GM21367 (cell line): ENCODE measurements around the gene KCNJ11.

Source experiments
- ATAC-seq: cut with Tn5 transposase; IDR thresholded peaks from one replicate; pipeline ENCODE4 v1.9.1; 2021; ENCODE audit not compliant: unreplicated experiment

KCNJ11 gene

DNA sequence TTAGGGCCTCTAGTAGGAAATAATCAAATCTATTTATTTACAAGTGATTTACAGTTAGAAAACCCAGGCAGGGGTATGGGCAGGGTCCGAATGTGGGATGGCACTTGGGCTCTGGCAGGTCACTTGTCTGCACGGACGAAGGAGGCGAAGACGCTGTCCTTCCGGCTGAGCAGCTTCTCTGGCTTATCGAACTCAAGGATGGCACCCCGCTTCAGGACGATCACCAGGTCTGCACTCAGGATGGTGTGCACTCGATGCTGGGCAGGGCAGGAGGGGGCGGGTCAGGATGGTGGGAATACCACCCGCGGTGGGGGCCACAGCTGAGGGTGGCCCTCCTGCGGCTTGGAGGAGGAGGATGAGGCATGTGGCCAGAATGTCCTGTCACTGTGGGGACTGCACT is 4.4 kb upstream of the KCNJ11 start:
- ATAC-seq: no peak

DNA sequence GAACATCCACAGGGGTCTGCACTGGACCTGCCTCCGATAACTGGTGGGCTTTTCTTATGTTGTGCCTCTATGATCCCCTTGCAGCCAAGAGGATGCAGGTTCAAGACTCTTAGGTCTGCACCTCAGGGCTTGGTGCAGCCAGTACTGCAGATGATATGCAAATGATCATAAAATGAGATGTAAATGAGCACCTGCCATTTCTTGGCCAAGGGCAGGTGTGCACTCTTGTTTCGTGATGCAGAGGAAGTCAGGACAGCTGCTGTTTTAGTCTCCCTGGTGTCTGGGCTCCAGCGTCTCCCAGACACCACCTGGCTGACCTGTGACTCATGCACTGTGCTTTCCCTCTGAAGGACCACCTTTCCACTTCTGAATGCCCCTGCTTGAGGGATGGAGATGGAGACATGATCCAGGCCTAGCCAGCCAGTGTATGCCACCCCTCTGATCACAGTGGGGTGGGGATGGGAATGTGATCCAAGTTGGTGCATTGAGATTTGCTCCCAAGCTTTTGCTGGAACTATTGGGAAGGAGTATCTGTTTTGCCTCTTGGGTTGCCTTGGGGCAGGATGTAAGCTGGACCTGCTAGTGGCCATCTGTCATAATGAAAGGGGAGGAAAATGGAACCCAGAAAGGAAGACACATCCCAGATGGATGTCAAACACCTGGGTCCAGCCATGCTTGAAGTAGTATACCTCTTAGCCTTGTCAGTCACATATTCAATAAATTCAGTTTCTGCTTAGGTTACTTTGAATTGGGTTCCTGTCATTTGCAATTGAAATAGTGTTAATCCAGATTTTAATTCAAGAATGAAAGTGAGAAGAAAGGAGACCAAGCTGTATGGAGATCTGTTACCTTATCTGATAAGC is 3.3 kb upstream of the KCNJ11 start:
- no peak for ATAC-seq

DNA sequence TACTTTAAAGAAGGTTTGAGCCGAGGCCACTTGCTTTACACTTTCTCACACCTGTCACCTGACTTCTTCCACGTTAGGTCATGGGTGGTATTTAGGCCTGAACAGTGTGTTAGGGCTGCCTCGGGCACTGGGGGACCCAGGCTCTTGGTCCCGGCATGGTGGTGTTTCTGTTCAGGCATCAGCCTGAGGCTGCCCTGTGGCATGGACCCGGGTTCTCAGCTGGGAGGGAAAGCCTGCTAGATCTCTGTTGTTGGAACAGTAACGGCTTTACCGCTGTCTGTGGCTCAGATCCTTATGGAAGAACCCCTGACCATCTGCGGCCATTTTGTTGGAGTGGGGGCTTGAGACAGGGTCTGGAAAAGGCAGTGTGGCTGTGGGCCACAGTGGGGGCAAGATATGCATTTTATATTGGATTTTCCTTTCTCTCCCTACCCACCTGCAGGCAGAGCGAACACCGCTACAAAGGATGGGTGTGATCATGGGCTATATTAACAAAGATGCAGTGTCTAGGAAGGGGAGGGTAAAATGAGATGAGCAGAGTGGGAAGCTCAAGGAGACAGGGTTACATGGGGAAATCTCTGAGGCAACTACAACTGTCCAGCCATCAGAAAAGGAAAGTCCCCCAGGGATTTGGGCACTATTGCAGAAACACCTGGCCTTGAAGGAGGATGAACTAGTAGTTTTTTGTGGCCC is 1.6 kb upstream of the KCNJ11 start:
- ATAC-seq: no peak

DNA sequence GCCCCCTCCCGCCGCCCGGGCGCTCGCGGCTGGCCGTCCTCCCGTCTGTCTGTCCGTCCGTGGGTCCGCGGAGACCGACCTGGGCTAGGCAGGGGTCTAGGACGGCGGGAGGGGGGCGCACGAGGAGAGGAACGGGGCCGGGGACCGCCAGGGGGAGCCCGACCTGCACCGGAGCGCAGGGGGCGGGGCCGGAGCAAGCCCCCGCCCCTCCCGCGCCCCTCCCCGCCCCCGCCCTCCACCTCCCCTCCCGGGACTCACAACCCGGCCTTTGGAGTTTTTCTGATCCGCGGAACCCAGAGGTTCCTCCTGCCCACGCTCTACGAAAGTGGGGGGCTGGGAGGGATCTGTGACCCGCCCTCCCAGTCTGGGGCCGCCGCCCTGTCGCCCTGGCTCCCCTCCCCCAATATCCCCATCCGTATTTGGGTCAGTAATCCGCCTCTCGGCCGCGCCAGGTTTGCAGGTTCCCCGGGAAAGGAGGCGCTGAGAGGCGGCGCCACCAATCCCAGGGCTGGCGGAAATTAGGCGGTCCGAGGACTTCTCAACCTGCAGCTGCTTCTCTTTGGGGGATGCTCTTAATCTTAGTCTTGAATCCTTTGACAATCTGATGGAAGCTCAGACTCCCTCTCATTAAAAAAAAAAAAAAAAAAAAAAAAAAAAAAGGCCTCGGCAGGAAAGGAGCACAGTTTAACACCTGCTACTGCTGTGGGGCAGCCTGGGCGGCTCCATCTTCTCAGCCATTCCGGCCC is 925 bp upstream of the KCNJ11 start:
- peak; percentile 44 for ATAC-seq

DNA sequence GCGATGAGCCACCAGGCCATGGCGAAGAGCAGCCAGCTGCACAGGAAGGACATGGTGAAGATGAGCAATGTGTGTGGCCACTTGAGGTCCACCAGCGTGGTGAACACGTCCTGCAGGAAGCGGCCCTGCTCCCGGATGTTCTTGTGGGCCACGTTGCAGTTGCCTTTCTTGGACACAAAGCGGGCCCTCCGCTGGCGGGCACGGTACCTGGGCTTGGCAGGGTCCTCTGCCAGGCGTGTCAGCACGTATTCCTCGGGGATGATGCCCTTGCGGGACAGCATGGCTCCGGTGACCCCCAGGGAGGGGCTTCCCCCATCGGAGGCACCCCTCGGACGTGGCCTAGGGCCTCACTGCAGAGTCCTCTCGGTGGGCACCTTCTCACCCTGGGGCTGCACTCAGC is 648 bp downstream of the KCNJ11 start:
- no peak for ATAC-seq

DNA sequence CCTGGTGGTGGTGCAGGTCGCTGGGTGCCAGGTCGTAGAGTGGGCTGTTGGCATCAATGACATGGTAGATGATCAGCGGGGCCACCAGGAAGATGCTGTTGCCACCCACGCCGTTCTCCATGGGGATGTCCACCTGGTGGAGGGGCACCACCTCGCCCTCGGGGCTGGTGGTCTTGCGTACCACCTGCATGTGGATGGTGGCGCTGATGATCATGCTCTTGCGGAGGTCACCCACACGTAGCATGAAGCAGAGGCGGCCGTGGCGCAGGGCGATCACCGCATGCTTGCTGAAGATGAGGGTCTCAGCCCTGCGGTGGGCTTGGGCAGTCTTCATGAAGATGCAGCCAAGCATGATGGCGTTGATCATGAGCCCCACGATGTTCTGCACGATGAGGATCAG is 1.2 kb downstream of the KCNJ11 start:
- ATAC-seq: no peak

DNA sequence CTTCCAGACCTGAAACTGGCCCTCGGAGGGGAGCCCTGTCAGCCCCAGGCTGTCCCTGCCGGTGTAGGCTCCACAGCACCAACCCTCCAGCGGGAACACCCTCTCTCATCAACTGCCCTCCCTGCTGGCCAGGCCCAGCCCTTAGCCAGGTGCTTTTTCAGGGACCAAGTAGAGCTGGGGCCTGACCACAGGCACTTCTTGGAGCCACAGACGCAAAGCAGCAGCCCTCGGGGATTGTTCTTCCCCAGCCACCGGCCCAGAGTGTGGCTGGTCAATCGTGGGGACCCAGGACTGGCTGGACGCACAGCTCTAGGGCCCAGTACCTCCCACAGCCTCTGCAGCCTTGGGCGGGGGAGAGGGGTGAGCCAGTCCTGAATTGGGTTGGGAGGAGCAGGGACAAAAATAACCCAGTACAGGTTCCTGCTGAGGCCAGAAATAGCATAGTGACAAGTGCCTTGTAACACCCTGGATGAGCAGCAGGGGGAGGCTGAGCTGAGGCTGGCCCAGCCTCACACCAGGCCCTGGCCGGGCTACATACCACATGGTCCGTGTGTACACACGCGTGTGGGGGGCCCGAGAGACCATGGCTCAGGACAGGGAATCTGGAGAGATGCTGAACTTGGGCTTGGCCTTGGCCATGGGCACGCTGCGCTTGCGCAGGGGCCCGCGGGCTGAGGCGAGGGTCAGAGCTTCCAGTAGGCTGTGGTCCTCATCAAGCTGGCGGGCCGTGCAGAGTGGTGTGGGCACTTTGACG is 2.0 kb downstream of the KCNJ11 start:
- ATAC-seq: peak; percentile 66

DNA sequence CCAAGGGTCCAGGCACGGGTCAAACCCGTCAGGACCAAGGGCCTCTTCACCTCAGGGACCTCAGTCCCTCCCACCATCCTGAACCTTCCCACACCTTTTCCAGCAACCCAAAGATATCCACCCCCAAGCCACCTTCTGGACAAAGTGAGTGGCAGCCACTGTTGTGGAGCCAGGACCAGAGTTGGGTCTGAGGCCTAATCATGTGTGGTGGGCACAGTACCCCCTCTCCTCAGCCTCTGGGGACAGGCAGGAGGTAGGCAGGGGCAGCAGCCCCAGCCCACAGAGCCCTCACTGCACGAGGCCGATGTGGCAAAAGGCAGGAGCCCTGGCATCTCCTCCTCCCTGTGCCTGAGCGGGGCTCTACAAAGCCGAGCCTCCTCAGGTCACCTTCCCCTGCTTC is 2.5 kb downstream of the KCNJ11 start:
- no peak for ATAC-seq

DNA sequence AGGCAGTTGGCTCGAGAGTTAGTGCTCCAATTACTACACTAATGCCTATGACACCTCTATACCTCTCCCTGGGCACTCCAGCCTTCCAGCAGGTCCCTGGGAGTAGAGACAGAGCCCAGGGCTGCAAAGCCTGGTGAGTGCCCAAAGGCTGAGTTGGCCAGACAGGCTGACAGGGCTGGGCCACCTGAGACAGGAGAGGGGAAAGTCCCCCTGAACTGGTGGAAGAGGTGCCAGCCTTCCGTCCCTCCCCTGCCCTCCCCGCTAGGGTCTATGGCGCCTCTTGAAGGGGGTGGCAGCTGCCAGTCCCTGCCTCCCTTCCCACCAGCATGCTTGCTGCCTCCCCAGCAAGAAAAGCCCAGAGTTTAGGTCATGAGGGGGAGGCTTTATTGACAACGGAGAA is 3.0 kb downstream of the KCNJ11 start:
- ATAC-seq: no peak

DNA sequence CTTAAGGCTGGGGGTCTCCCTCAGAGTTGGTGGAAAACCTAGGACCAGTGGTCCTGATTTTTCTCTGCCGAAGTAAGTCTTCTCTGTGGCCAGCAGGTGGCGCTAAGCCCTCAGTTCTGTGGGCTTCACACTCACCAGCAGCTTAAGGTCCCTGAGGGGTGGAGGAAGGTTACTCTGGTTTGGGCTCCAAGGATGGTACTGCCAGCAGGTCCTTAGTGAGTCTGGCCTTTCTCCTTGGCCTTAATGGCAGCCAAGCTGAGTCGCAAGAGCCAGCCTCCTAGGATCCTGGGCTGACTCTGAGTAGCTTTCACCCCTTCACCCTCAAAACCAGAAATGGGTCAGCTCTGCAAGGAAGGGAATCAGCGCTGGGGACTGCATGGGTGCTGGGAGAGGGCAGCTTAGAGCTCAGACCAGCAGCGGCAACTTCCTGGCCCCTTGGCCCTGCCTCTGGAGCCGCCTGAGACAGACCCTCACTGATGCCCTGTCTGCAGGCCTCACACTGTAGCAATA is 4.4 kb downstream of the KCNJ11 start:
- ATAC-seq: peak; percentile 51

DNA sequence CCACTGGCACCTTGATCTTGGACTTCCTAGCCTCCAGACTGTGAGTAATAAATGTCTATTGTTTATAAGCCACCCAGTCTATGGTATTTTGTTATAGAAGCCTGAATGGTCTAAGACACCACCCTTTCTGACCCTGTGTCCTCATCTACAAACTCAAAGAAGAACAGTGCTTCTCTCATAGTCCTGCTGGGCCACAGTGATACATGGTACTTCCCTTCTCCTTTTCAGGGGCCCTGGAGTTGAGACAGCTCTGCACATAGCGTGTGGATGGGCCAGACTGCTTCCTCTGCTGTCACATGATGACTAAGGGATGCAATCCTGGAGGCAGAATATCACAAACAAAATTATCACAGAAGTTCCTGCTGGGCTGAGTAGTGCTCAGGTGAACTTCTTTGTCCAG is 5.0 kb downstream of the KCNJ11 start:
- no peak for ATAC-seq

DNA sequence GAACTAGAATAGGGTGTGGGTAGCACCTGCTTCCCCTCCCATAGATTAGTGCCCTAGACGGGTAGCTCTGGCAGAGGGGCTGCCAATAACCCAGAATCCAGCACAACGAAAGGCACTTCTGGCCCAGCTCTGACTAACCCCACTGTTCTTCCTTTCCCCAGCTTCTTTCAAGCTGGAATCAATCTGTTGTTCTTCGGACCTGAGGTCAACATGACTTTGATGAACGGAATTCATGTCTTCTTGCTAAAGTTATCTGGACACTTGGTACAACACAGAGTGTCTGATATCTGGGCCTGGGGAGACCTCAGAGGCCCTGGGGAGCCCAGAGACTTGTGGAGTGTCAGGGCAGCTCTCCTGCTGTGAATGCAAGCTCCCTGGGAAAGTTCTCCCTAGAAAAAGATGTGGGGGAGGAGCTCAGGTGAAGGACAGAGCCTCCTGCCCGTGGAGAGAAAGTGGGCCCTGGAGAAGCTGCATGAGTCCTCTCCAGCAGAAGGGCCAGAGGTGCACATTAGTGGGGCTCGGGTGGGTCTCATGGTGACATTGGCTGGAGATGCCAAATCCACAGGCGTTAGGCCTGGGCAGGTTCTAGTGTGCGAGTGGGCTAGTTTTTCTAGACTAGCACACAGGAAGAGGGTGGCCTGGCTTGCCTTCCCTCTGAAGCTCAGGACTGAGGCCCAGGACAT is 6.3 kb downstream of the KCNJ11 start:
- ATAC-seq: no peak

DNA sequence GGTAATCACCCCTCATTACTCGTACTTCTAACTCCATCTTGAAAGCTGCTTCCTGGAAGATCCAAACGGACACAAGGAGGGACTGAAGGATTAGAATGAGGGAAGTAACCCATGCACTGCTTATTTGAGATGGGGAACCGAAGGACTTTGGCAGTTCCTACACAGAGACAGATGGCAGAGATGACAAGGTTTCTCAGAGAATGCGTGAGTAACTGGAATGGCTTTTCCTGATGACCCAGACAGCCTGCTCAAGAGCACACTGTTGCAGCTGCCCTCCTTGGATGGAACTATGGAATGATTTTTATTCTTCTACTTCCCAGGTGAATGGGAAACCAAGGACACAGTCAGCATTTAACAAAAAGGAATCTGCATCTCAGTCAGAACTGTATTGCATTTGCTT is 7.3 kb downstream of the KCNJ11 start:
- no peak for ATAC-seq

DNA sequence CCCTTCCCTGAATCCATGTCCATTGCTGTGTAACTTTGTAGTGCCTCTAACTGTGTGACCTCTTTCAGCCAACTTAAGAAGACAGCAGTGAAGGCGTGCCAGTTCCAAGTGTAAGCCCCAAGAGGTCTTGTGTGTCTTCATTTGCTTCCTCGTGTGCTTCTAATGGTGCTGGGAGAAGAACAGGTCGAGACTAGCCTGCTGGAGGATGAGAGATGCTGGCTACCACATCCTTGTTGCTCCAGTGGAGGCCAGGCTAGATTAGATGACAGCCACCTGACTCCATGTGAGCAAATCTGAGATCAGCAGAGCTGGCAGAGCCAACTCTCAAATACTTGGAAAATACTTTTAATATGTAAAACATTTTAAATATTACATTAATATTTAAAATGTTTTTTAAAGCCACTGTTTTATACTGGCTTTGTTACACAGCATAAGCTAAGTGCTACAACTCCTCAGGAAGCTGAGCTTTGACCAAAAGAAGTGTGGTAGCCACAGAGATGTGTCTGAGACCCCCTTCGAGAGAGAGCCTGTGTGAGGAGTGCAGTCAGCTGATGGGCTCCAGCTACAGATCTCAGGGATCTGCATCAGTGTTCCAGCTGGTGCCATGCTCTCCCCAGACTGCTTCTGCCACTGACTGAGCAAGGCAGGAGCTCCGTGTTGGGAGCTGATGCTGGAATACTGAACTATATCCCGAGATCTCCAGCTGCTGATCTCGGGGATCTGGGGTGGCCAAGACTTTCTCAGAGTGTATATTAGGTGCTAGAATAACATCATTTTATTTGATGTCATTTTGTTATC is 8.9 kb downstream of the KCNJ11 start:
- ATAC-seq: no peak

DNA sequence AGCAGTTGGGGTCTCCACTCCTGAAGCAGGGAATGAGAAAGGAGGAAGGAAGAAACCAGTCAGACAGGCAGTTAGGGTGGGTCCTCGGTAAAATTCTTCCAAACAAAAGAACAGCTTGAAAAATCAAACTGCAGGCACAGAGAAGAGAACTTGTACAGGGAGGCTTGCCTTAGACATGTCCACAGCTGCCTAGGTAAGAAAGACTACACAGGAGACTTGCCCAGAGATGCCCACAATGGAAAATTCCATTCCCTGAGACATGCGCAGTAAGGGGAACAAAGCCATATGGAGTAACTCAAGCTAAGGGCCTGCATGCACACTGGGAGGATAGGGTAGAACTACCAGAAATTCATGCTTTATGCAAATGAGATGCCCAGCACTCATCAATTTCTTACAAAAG is 9.8 kb downstream of the KCNJ11 start:
- ATAC-seq: no peak

DNA sequence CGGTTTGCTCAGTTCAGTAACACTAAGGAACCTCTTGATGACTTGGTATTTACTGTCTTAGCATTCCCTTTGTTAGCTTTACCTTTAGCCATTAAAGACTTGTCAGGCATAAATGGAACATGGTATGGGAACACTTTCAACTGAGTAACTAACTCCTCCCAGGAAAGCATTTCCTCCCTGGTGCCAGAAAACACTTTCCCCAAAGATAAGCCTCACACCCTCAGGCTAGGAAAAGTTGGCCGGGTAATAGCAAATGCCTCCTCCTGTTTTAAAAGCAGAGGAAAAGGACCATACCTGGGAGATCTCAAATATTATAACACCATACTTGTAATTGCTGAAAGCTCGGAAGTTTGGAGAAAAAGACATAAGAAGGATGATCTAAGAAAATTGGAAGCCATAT is 12.0 kb downstream of the KCNJ11 start:
- no peak for ATAC-seq

DNA sequence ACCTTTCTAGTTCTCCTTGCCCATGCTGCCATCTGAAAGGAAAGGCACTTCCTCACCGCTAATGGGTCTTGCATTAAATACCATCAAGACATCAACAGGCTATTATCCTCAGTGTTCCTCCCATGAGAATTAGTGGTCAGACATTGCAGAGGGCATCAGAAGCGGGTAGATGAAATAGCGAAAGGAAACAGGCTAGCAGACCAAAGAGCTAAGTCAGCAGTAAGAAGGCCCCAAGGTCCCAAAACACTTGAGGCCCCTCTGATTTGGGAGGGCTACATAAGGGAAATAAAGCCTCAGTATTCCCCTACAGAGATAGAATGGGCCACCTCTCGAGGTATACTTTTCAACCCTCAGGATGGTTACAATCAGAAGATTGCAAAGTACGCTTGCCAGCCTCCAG is 12.9 kb downstream of the KCNJ11 start:
- ATAC-seq: no peak

DNA sequence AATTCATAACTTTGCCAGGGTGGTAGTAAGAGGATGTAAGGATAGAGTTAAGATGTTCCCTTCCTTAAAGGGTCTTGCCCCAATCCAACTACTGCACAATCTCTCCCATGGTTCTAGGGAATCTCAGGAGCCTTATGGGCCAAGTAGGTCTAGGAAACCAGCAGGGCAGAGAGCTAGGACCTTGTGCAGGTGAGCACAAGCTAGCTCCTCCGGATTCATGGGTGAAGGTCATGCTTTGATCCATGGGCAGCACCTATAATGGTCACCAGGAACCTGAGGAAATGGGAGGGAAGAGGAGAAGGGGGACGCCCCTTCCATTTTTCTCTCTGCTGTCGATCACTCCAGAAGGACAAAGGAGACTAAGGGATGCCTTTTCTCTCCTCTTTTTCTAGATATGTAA is 16.8 kb downstream of the KCNJ11 start:
- ATAC-seq: no peak

DNA sequence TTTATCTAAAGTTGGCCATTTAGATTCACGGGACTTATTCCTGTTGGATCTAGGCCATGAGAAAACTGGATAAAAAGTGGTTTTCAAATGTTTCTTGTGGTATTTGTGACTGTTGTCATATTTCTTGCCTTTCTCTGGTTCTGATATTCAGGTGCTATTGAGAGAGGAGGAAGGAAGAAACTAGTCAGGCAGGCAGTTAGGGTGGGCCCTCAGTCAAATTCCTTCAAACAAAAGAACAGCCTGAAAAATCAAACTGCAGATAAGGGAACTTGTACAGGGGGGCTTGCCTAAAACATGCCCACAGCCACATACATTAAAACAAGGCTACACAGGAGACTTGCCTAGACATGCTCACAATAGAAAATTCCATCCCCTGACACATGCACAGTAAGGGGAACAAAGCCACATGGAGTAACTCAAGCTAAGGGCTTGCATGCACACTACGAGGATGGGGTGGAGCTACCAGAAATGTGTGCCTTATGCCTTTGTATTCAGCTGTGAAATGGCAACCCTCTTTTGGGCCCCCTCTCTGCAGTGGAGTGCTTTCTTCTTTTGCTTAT is 18.7 kb downstream of the KCNJ11 start:
- no peak for ATAC-seq
